ENCODE data around the gene EBLN2.

The EBLN2 gene

DNA sequence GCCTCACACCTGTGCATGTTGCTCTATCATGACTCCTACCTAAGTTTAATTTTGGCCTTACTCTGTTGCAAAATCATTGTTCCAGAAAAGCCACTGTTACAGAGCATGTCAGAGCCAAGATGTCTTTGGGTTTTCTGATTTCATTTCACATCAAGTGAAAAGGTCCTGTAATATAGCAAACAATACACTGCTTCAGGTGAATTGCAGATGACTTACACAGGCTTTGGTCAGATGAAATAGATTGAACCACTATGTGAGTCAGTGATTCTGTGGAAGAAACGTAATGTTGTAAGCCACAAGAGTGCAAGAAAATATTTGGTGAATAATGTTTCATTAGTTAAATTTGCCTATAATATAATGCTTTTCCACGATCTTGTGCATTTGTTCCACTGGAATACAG, 22.7 kb downstream of the EBLN2 start:
- Histone ChIP-seq H3K4me3 (ENCODE audit: low read depth in 1 of 2, low read length in 2 of 2) (no peak overlapping the region), H3K9me3 (ENCODE audit: low read length) (no peaks in the 10 kb centered on the region)

GRCh38 chr3:73086071-73086494, 24.6 kb downstream of the EBLN2 start:
- H3K4me3 ChIP-seq (ENCODE audit: low read depth in 1 of 2, low read length in 2 of 2) = no peak overlapping the region
- no peak overlapping the region for H3K9ac ChIP-seq (ENCODE audit: low read length)
- H3K4me1 ChIP-seq (ENCODE audit: insufficient read depth, low read length) = no peaks in the 10 kb centered on the region
- H3K36me3 ChIP-seq (ENCODE audit: insufficient read depth, low read length) = no peaks in the 10 kb centered on the region
- no peaks in the 10 kb centered on the region for H3K27me3 ChIP-seq (ENCODE audit: control insufficient read depth in 1 of 2, insufficient read depth in 2 of 2, low read length in 2 of 2)
- H3K9me3 ChIP-seq (ENCODE audit: low read length) = no peaks in the 10 kb centered on the region
- H3K27ac ChIP-seq (ENCODE audit: low read depth, low read length) = no peak overlapping the region

More for the DNA sequence above, 22.7 kb downstream of the EBLN2 start:
- Histone ChIP-seq H3K4me1 (ENCODE audit: insufficient read depth, low read length) (no peaks in the 10 kb centered on the region), H3K36me3 (ENCODE audit: insufficient read depth, low read length) (no peaks in the 10 kb centered on the region), H3K9ac (ENCODE audit: low read length) (no peak overlapping the region), H3K27ac (ENCODE audit: low read depth, low read length) (no peak overlapping the region), H3K27me3 (ENCODE audit: control insufficient read depth in 1 of 2, insufficient read depth in 2 of 2, low read length in 2 of 2) (no peaks in the 10 kb centered on the region)

DNA sequence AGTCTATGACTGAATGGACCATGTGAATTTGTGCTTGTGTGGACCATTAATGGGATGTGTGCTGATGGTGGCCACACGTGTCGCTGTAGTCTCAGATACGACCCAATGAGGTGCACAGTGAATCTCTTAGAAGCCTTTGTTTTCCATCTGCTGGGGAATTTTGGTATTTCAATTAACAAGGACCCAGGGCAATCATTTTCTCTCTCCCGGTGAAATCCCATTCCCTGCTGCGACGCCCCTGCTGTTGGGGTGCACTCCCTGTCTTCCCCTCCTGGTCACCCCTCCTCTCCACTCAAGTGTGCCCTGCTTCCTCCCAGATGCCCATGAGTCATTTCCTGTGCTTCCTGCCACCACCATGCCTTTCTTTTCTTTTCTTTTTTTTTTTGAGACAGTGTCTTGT, 32.7 kb downstream of the EBLN2 start:
- Histone ChIP-seq H3K4me3 (ENCODE audit: low read depth in 1 of 2, low read length in 2 of 2) (no peak overlapping the region), H3K27me3 (ENCODE audit: control insufficient read depth in 1 of 2, insufficient read depth in 2 of 2, low read length in 2 of 2) (no peaks in the 10 kb centered on the region), H3K9ac (ENCODE audit: low read length) (no peak overlapping the region), H3K9me3 (ENCODE audit: low read length) (no peaks in the 10 kb centered on the region), H3K27ac (ENCODE audit: low read depth, low read length) (no peak overlapping the region), H3K36me3 (ENCODE audit: insufficient read depth, low read length) (no peaks in the 10 kb centered on the region), H3K4me1 (ENCODE audit: insufficient read depth, low read length) (no peaks in the 10 kb centered on the region)

DNA sequence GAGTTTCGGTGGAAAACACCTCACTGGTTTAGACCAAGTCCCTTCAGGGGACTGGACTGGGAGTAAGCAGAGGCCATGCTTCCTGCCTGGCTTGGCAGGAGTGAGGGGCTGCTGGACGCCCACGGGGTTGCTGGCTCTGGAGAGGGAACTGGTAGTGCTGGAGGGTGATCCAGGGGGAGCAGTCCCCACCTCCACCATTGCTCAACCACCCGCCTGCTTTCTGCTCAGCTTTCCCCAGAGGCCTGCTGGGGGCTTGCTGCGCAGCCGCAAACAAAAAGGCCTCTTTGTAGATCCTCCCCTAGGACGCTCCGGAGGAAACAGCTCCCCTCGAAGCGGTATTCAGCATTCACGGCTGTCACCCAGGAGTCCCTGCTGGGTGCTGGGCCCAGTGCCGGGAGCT, 33.5 kb downstream of the EBLN2 start:
- no peak overlapping the region for H3K27ac ChIP-seq (ENCODE audit: low read depth, low read length)
- no peaks in the 10 kb centered on the region for H3K27me3 ChIP-seq (ENCODE audit: control insufficient read depth in 1 of 2, insufficient read depth in 2 of 2, low read length in 2 of 2)
- H3K4me3 ChIP-seq (ENCODE audit: low read depth in 1 of 2, low read length in 2 of 2) = no peak overlapping the region
- H3K9ac ChIP-seq (ENCODE audit: low read length) = no peak overlapping the region
- no peaks in the 10 kb centered on the region for H3K36me3 ChIP-seq (ENCODE audit: insufficient read depth, low read length)
- no peaks in the 10 kb centered on the region for H3K9me3 ChIP-seq (ENCODE audit: low read length)
- H3K4me1 ChIP-seq (ENCODE audit: insufficient read depth, low read length) = no peaks in the 10 kb centered on the region

- H3K27me3 ChIP-seq (ENCODE audit: control insufficient read depth in 1 of 2, insufficient read depth in 2 of 2, low read length in 2 of 2) = no peaks in the 10 kb centered on the region
- no peak overlapping the region for H3K27ac ChIP-seq (ENCODE audit: low read depth, low read length)
- H3K9ac ChIP-seq (ENCODE audit: low read length) = no peak overlapping the region
- no peaks in the 10 kb centered on the region for H3K36me3 ChIP-seq (ENCODE audit: insufficient read depth, low read length)
- peaks cover 5% of the 10 kb centered on the region for H3K4me1 ChIP-seq (ENCODE audit: insufficient read depth, low read length)
- H3K4me3 ChIP-seq (ENCODE audit: low read depth in 1 of 2, low read length in 2 of 2) = no peak overlapping the region
- H3K9me3 ChIP-seq (ENCODE audit: low read length) = no peaks in the 10 kb centered on the region
Observed at GRCh38 chr3:73096169-73096568, 34.7 kb downstream of the EBLN2 start.

- Histone ChIP-seq H3K27me3 (ENCODE audit: control insufficient read depth in 1 of 2, insufficient read depth in 2 of 2, low read length in 2 of 2) (no peaks in the 10 kb centered on the region), H3K4me1 (ENCODE audit: insufficient read depth, low read length) (peaks cover 8% of the 10 kb centered on the region), H3K4me3 (ENCODE audit: low read depth in 1 of 2, low read length in 2 of 2) (no peak overlapping the region), H3K9me3 (ENCODE audit: low read length) (no peaks in the 10 kb centered on the region), H3K36me3 (ENCODE audit: insufficient read depth, low read length) (no peaks in the 10 kb centered on the region), H3K9ac (ENCODE audit: low read length) (no peak overlapping the region), H3K27ac (ENCODE audit: low read depth, low read length) (no peak overlapping the region)
Observed at GRCh38 chr3:73098026-73098425, 36.6 kb downstream of the EBLN2 start.

- H3K27me3 ChIP-seq (ENCODE audit: control insufficient read depth in 1 of 2, insufficient read depth in 2 of 2, low read length in 2 of 2) = no peaks in the 10 kb centered on the region
- H3K27ac ChIP-seq (ENCODE audit: low read depth, low read length) = no peak overlapping the region
- H3K9ac ChIP-seq (ENCODE audit: low read length) = no peak overlapping the region
- H3K4me3 ChIP-seq (ENCODE audit: low read depth in 1 of 2, low read length in 2 of 2) = no peak overlapping the region
- H3K9me3 ChIP-seq (ENCODE audit: low read length) = no peaks in the 10 kb centered on the region
- no peaks in the 10 kb centered on the region for H3K36me3 ChIP-seq (ENCODE audit: insufficient read depth, low read length)
- H3K4me1 ChIP-seq (ENCODE audit: insufficient read depth, low read length) = peaks cover 8% of the 10 kb centered on the region
Observed at GRCh38 chr3:73098873-73099272, 37.4 kb downstream of the EBLN2 start.

DNA sequence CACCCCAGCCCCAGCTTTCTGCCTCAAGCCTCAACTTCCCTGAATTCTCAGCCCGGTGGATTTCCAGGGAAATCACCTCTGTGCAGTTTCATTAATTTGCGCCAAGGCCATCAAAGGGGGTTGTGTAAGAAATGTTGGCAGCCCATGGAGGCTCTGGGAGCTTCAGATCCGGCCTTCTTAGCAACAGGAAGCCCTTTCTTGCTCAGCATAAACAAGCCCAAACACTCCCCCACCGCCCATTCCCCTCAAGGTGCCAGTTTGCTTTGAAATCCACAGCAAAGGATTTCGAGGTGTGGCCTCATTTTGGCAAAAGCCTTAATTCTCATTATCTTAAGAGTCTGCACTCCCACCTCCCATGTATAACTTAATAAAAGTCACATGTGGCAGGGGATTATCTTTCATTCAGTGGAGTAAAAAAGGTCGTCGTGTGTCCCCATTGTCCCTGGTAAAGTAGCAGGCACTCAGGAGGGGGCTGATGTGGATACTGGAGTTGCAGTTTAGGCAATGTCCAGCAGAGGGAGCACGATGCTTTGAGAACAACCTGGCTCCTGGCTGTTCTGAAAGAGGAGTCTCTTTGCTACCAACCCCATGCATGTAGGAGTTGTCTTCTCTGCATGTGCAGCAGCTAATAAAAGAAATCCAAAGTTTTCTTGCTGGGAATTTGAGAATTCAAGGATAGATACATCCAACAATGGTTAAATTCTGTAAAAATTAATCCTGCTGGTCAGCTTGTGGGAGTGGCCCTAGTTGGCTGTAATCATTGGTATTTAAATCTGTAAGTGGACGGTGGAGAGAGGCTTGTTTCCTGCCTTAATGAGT, 39.5 kb downstream of the EBLN2 start:
- Histone ChIP-seq H3K27ac (ENCODE audit: low read depth, low read length) (no peak overlapping the region), H3K27me3 (ENCODE audit: control insufficient read depth in 1 of 2, insufficient read depth in 2 of 2, low read length in 2 of 2) (no peaks in the 10 kb centered on the region), H3K36me3 (ENCODE audit: insufficient read depth, low read length) (no peaks in the 10 kb centered on the region), H3K4me3 (ENCODE audit: low read depth in 1 of 2, low read length in 2 of 2) (no peak overlapping the region), H3K9ac (ENCODE audit: low read length) (no peak overlapping the region), H3K4me1 (ENCODE audit: insufficient read depth, low read length) (peaks cover 8% of the 10 kb centered on the region), H3K9me3 (ENCODE audit: low read length) (no peaks in the 10 kb centered on the region)

- Histone ChIP-seq H3K36me3 (ENCODE audit: insufficient read depth, low read length) (no peaks in the 10 kb centered on the region), H3K27ac (ENCODE audit: low read depth, low read length) (no peak overlapping the region), H3K9ac (ENCODE audit: low read length) (no peak overlapping the region)
Observed at GRCh38 chr3:73101881-73102280, 40.4 kb downstream of the EBLN2 start.

DNA sequence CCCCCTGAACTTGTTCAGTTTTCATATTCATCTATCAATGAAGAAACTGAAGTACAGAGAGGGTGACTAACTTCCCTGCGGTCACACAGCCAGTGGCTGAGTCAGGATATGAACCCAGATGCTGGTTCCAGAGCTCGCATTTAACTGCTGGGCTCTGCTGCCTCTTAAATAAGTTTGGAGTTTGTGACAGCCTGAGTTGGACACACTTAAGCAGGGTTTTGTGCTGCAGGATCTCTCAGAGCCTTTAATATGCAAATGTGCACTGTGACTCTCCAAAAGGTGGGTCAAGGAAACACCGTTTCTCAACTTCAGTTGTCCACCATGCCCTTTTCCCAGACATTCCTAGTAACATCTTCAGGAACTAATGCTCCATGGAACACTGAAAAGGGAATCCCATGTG, 45.8 kb downstream of the EBLN2 start:
- Histone ChIP-seq H3K27me3 (ENCODE audit: control insufficient read depth in 1 of 2, insufficient read depth in 2 of 2, low read length in 2 of 2) (no peaks in the 10 kb centered on the region), H3K9me3 (ENCODE audit: low read length) (no peaks in the 10 kb centered on the region), H3K4me3 (ENCODE audit: low read depth in 1 of 2, low read length in 2 of 2) (no peak overlapping the region), H3K36me3 (ENCODE audit: insufficient read depth, low read length) (no peaks in the 10 kb centered on the region), H3K4me1 (ENCODE audit: insufficient read depth, low read length) (no peaks in the 10 kb centered on the region), H3K9ac (ENCODE audit: low read length) (no peak overlapping the region), H3K27ac (ENCODE audit: low read depth, low read length) (no peak overlapping the region)

More at GRCh38 chr3:73101881-73102280, 40.4 kb downstream of the EBLN2 start:
- no peaks in the 10 kb centered on the region for H3K27me3 ChIP-seq (ENCODE audit: control insufficient read depth in 1 of 2, insufficient read depth in 2 of 2, low read length in 2 of 2)
- no peaks in the 10 kb centered on the region for H3K9me3 ChIP-seq (ENCODE audit: low read length)
- no peak overlapping the region for H3K4me3 ChIP-seq (ENCODE audit: low read depth in 1 of 2, low read length in 2 of 2)
- peaks cover 8% of the 10 kb centered on the region for H3K4me1 ChIP-seq (ENCODE audit: insufficient read depth, low read length)

DNA sequence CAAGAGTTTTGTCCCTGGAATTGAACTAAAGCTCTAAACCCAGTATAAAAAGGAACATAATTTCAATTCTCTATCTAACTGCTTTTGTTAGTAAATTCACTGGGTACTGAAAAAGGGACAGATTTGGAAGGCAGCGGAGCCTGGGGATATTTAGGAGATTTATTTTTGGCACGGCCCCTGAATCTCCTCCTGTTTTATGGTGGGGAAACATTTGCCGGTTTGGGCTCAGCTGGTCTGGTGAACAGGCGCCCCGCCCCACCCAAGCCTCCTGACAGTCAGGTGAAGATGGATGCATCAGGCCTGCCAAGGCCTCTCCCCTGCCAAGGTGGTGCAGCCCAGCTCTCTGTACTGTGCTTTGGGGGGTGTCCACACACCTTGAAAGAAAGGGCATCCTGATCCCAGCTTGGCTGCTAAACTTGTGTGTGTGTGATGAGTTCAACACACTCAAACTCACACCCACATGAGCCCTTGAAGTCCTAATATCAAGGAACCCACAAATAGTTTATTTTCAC, 46.3 kb downstream of the EBLN2 start:
- no peaks in the 10 kb centered on the region for H3K36me3 ChIP-seq (ENCODE audit: insufficient read depth, low read length)
- H3K27me3 ChIP-seq (ENCODE audit: control insufficient read depth in 1 of 2, insufficient read depth in 2 of 2, low read length in 2 of 2) = no peaks in the 10 kb centered on the region
- H3K9me3 ChIP-seq (ENCODE audit: low read length) = no peaks in the 10 kb centered on the region
- no peaks in the 10 kb centered on the region for H3K4me1 ChIP-seq (ENCODE audit: insufficient read depth, low read length)
- H3K4me3 ChIP-seq (ENCODE audit: low read depth in 1 of 2, low read length in 2 of 2) = no peak overlapping the region
- H3K27ac ChIP-seq (ENCODE audit: low read depth, low read length) = no peak overlapping the region
- no peak overlapping the region for H3K9ac ChIP-seq (ENCODE audit: low read length)

- no peak overlapping the region for H3K9ac ChIP-seq (ENCODE audit: low read length)
- H3K36me3 ChIP-seq (ENCODE audit: insufficient read depth, low read length) = no peaks in the 10 kb centered on the region
- H3K4me3 ChIP-seq (ENCODE audit: low read depth in 1 of 2, low read length in 2 of 2) = no peak overlapping the region
- no peaks in the 10 kb centered on the region for H3K27me3 ChIP-seq (ENCODE audit: control insufficient read depth in 1 of 2, insufficient read depth in 2 of 2, low read length in 2 of 2)
- H3K4me1 ChIP-seq (ENCODE audit: insufficient read depth, low read length) = no peaks in the 10 kb centered on the region
- no peaks in the 10 kb centered on the region for H3K9me3 ChIP-seq (ENCODE audit: low read length)
- H3K27ac ChIP-seq (ENCODE audit: low read depth, low read length) = no peak overlapping the region
Observed at GRCh38 chr3:73108750-73109149, 47.3 kb downstream of the EBLN2 start.

All from muscle layer of colon (tissue), 2 donors.